ENCODE data around the gene UQCRHL. TPM values are rescaled to one million over a fixed set of nuclear protein-coding genes. Genes with fewer than 3 reads are reported as not detected.

The UQCRHL gene
- total and polyA plus RNA-seq, 2 donors (not counting 1 experiment from before 2014, with no cell fraction given): 0.98 to 1.8 TPM

DNA sequence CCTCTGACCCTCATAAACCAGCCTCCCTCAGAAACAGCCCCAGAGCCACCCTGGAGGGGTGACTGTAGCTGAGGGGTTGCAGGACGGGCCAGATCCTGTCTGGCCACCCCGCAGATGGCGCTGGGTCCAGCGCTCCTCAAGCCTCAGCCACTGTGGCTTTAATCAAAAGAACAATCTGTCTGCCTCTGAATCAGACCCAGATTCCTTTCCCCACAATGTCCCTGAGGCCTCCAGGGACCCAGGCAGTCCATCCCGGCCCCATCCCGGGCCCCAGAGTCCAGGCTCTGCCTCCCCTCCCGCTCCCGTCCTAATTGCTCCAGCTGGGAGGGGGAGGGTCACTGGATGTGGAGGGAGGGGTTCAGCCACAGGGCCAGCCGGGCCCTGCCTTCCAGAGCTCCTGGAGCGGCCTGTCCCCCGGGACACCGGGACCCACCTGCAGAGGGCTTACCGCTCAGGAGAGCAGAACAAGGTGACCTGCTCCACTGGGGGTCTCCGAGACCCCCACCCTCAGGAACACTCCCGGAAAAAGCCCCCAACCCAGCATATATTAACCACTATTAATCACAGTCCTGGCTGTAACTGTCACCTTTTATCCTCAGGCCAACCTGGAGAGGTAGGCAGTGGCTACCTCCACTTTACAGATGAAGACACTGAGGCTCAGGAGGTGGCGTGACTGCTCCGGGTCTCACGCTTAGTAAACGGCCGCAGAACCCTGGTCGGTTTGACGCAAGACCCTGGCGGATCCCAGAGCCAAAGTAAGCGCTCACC lies 49.7 kb downstream of the UQCRHL start:
- H3K27me3 ChIP-seq (replicated peaks in 1 of 4; ENCODE audit: control extremely low read depth in 1 of 4, control insufficient read depth in 3 of 4, insufficient read depth in 4 of 4, low read length in 3 of 4): peaks cover 0 to 54% (median 29%) of the 10 kb centered on the region in 4 experiments
- no peaks in the 10 kb centered on the region for H3K79me2 ChIP-seq (ENCODE audit: control insufficient read depth, insufficient read depth, low read length)
- TF ChIP-seq, protein P1, sequence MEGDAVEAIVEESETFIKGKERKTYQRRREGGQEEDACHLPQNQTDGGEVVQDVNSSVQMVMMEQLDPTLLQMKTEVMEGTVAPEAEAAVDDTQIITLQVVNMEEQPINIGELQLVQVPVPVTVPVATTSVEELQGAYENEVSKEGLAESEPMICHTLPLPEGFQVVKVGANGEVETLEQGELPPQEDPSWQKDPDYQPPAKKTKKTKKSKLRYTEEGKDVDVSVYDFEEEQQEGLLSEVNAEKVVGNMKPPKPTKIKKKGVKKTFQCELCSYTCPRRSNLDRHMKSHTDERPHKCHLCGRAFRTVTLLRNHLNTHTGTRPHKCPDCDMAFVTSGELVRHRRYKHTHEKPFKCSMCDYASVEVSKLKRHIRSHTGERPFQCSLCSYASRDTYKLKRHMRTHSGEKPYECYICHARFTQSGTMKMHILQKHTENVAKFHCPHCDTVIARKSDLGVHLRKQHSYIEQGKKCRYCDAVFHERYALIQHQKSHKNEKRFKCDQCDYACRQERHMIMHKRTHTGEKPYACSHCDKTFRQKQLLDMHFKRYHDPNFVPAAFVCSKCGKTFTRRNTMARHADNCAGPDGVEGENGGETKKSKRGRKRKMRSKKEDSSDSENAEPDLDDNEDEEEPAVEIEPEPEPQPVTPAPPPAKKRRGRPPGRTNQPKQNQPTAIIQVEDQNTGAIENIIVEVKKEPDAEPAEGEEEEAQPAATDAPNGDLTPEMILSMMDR (IDR thresholded peaks at IDR 0.05): no peak
- peak; percentile 96 for TF ChIP-seq EZH2 (IDR thresholded peaks at IDR 0.05; ENCODE audit: borderline replicate concordance, insufficient read depth, low read depth, low read length, poor library complexity, severe bottlenecking)
- H3K9me3 Mint-ChIP-seq (ENCODE audit: insufficient read depth): no peaks in the 10 kb centered on the region
- peaks cover 24% of the 10 kb centered on the region for H3K4me1 Mint-ChIP-seq
- peak; percentile 31 for DNase-seq
- H3K27me3 Mint-ChIP-seq: peaks cover 51% of the 10 kb centered on the region
- no peaks in the 10 kb centered on the region for H4K20me1 ChIP-seq (ENCODE audit: control insufficient read depth, insufficient read depth, low read length, poor library complexity, severe bottlenecking)
- POLR2A ChIA-PET: no interaction called here
- H3K4me1 ChIP-seq (ENCODE audit: control insufficient read depth in 2 of 2, insufficient read depth in 2 of 2, low read length in 2 of 2): peaks cover 20 to 25% of the 10 kb centered on the region in 2 donors
- H3K36me3 ChIP-seq (replicated peaks in 1 of 2; ENCODE audit: control extremely low read depth in 1 of 2, control insufficient read depth in 1 of 2, extremely low read depth in 1 of 2, insufficient read depth in 2 of 2, low read length in 1 of 2): no peaks in the 10 kb centered on the region
- H3K4me2 ChIP-seq (replicated peaks; ENCODE audit: low read depth, low read length, poor library complexity, severe bottlenecking): peak overlapping the region; percentile 78
- H3K4me3 ChIP-seq (ENCODE audit: control extremely low read depth in 1 of 5, extremely low read depth in 1 of 5, insufficient read depth in 1 of 5, low read depth in 2 of 5, low read length in 4 of 5): no peak overlapping the region
- 20% methylated on average over 19 of the region's 24 CpGs for WGBS (ENCODE audit: insufficient coverage)
- intact Hi-C loops (cut with micrococcal nuclease): no loop called here
- H3K27ac ChIP-seq (ENCODE audit: low read length in 2 of 2): no peak overlapping the region
- H2AFZ ChIP-seq (ENCODE audit: insufficient read depth, low read depth, low read length, poor library complexity, severe bottlenecking): no peak overlapping the region
- peak overlapping the region; percentile 81 for H3K4me3 Mint-ChIP-seq
- no peak for ATAC-seq (ENCODE audit: low read depth)
- H3K9ac ChIP-seq (ENCODE audit: low read length): no peak overlapping the region
- peaks cover 0 to 10% (median 0%) of the 10 kb centered on the region in 3 donors for H3K9me3 ChIP-seq (ENCODE audit: control extremely low read depth in 1 of 3, control insufficient read depth in 2 of 3, insufficient read depth in 1 of 3, low read length in 2 of 3)
- CTCF ChIA-PET: interaction anchor here (0.7 kb wide), 1 partner anchor 60 kb away, joined by 3 read pairs; no protein-coding TSS in a partner anchor
- no peak overlapping the region for H3K27ac Mint-ChIP-seq

Other genes with a start within 250 kb of the UQCRHL start
- 3.3 and 3.5 TPM in 2 replicates for gene AGMAT, start 222.6 kb downstream of the UQCRHL start, total RNA-seq
- gene AGMAT, start 222.6 kb downstream of the UQCRHL start, polyA plus RNA-seq: 2.7 and 3.7 TPM in 2 replicates
- 61.0 and 68.3 TPM in 2 replicates for gene DDI2, start 190.2 kb downstream of the UQCRHL start, total RNA-seq
- 8.5 and 12.2 TPM in 2 replicates for gene DDI2, start 190.2 kb downstream of the UQCRHL start, polyA plus RNA-seq
- 116 and 120 TPM in 2 replicates for gene PLEKHM2, start 123.3 kb downstream of the UQCRHL start, total RNA-seq
- 96.3 and 99.7 TPM in 2 replicates for gene PLEKHM2, start 123.3 kb downstream of the UQCRHL start, polyA plus RNA-seq
- 5.4 and 7.0 TPM in 2 replicates for gene SLC25A34, start 71.4 kb downstream of the UQCRHL start, total RNA-seq
- gene SLC25A34, start 71.4 kb downstream of the UQCRHL start, polyA plus RNA-seq: 4.1 and 4.6 TPM in 2 replicates
- gene TMEM82, start 65.2 kb downstream of the UQCRHL start, total RNA-seq: not detected in 2 replicates
- not detected in 2 replicates for gene TMEM82, start 65.2 kb downstream of the UQCRHL start, polyA plus RNA-seq
- not detected in 2 replicates for gene FBLIM1, start 48.9 kb downstream of the UQCRHL start, total RNA-seq
- gene FBLIM1, start 48.9 kb downstream of the UQCRHL start, polyA plus RNA-seq: not detected in 2 replicates
- gene SPEN, start 40.1 kb upstream of the UQCRHL start, total RNA-seq: 126 and 140 TPM in 2 replicates
- gene SPEN, start 40.1 kb upstream of the UQCRHL start, polyA plus RNA-seq: 29.1 and 48.4 TPM in 2 replicates
- 94.1 and 101 TPM in 2 replicates for gene ZBTB17, start 168.5 kb upstream of the UQCRHL start, total RNA-seq
- 157 and 201 TPM in 2 replicates for gene ZBTB17, start 168.5 kb upstream of the UQCRHL start, polyA plus RNA-seq
- not detected in 2 replicates for gene SRARP, start 196.6 kb upstream of the UQCRHL start, total RNA-seq
- gene SRARP, start 196.6 kb upstream of the UQCRHL start, polyA plus RNA-seq: not detected in 2 replicates
- not detected in 2 replicates for gene HSPB7, start 210.4 kb upstream of the UQCRHL start, total RNA-seq
- gene HSPB7, start 210.4 kb upstream of the UQCRHL start, polyA plus RNA-seq: not detected in 2 replicates
- gene CLCNKA, start 214.4 kb upstream of the UQCRHL start, total RNA-seq: 0.19 TPM in 1 of 2 replicates, not detected in the other
- 0.03 TPM in 1 of 2 replicates, not detected in the other for gene CLCNKA, start 214.4 kb upstream of the UQCRHL start, polyA plus RNA-seq
- not detected in 2 replicates for gene CLCNKB, start 236.1 kb upstream of the UQCRHL start, total RNA-seq
- not detected in 2 replicates for gene CLCNKB, start 236.1 kb upstream of the UQCRHL start, polyA plus RNA-seq